ENCODE data around the gene FLOT2.
A peak's percentile ranks its signal among the peaks of the same experiment; 100 is the strongest.
"Not testable (repeated sequence)": the region's sequence is repeated elsewhere in the genome, so short reads cannot be mapped to it uniquely, and the experiment has no call there.

The FLOT2 gene

GRCh38 chr17:28896491-28896883 is 1.0 kb downstream of the FLOT2 start:
- H3K4me3 ChIP-seq (replicated peaks; ENCODE audit: low read depth, low read length), result peak overlapping the region; percentile 83
- H3K27me3 ChIP-seq (replicated peaks; ENCODE audit: control insufficient read depth, insufficient read depth, low read length), result no peaks in the 10 kb centered on the region
- no peak for DNase-seq (ENCODE audit: extremely low read depth, insufficient read length)
- TF ChIP-seq CTCF (IDR thresholded peaks at IDR 0.05; ENCODE audit: insufficient read depth, low read length, poor library complexity, severe bottlenecking), result no peak
- no peaks in the 10 kb centered on the region for H3K36me3 ChIP-seq (ENCODE audit: control insufficient read depth, insufficient read depth, low read length)

DNA sequence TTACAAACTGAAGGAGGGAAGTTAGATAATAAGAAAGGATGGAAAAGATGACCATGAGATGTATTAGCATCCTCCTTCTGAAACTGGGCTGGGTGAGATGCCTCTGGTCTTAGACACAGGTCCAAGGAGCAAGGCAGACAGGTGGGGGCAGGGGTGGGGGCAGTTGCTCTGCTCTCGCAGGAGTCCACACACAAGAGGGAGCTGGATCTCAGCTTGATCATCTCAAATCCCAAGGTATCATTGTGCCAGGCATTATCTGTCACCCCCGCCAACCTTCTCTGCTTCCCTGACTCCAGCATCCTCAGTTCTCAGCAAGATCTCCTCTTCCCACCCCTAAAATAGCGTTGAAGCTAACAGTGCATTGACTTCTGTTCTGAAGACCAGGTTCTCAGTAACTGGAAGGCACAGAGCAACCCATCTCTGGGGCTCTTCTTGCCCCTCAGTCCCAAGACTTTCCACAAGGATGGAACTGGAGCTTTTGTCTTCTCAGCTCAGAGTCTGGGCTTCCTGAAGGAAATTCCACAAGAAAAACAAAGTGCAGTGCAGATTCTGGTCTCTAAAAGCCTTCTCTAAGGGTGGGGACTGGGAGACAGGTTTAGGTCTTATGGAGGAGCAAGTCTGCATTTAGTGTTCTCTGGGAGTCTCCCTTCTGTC is 1.6 kb downstream of the FLOT2 start:
- no peaks in the 10 kb centered on the region for H3K36me3 ChIP-seq (ENCODE audit: control insufficient read depth, insufficient read depth, low read length)

GRCh38 chr17:28893248-28894183 is 4.0 kb downstream of the FLOT2 start:
- not testable (repeated sequence) for H3K27me3 ChIP-seq (replicated peaks; ENCODE audit: control insufficient read depth, insufficient read depth, low read length); H3K36me3 ChIP-seq (ENCODE audit: control insufficient read depth, insufficient read depth, low read length)
- DNase-seq (ENCODE audit: extremely low read depth, insufficient read length), result peak; percentile 62
- H3K4me3 ChIP-seq (replicated peaks; ENCODE audit: low read depth, low read length), result peak overlapping the region; percentile 31

More for the DNA sequence above, 1.6 kb downstream of the FLOT2 start:
- H3K4me3 ChIP-seq (replicated peaks; ENCODE audit: low read depth, low read length), result peak overlapping the region; percentile 83
- H3K27me3 ChIP-seq (replicated peaks; ENCODE audit: control insufficient read depth, insufficient read depth, low read length), result no peaks in the 10 kb centered on the region
- no peak for DNase-seq (ENCODE audit: extremely low read depth, insufficient read length)
- no peak for TF ChIP-seq CTCF (IDR thresholded peaks at IDR 0.05; ENCODE audit: insufficient read depth, low read length, poor library complexity, severe bottlenecking)

- no peaks in the 10 kb centered on the region for H3K27me3 ChIP-seq (replicated peaks; ENCODE audit: control insufficient read depth, insufficient read depth, low read length)
- no peak overlapping the region for H3K4me3 ChIP-seq (replicated peaks; ENCODE audit: low read depth, low read length)
- peak; percentile 71 for DNase-seq (ENCODE audit: extremely low read depth, insufficient read length)
- H3K36me3 ChIP-seq (ENCODE audit: control insufficient read depth, insufficient read depth, low read length), result no peaks in the 10 kb centered on the region
- TF ChIP-seq CTCF (IDR thresholded peaks at IDR 0.05; ENCODE audit: insufficient read depth, low read length, poor library complexity, severe bottlenecking), result no peak
Observed at GRCh38 chr17:28892024-28892423, 5.5 kb downstream of the FLOT2 start.

GRCh38 chr17:28891201-28891600 is 6.3 kb downstream of the FLOT2 start:
- no peak for TF ChIP-seq CTCF (IDR thresholded peaks at IDR 0.05; ENCODE audit: insufficient read depth, low read length, poor library complexity, severe bottlenecking)
- Histone ChIP-seq H3K36me3 (ENCODE audit: control insufficient read depth, insufficient read depth, low read length) (no peaks in the 10 kb centered on the region; the same call in 1 of the 2 replicates), H3K27me3 (replicated peaks; ENCODE audit: control insufficient read depth, insufficient read depth, low read length) (no peaks in the 10 kb centered on the region), H3K4me3 (replicated peaks; ENCODE audit: low read depth, low read length) (no peak overlapping the region)
- no peak for DNase-seq (ENCODE audit: extremely low read depth, insufficient read length)

GRCh38 chr17:28889996-28890395 is 7.5 kb downstream of the FLOT2 start:
- no peak for DNase-seq (ENCODE audit: extremely low read depth, insufficient read length)

More at GRCh38 chr17:28889996-28890395, 7.5 kb downstream of the FLOT2 start:
- no peak for TF ChIP-seq CTCF (IDR thresholded peaks at IDR 0.05; ENCODE audit: insufficient read depth, low read length, poor library complexity, severe bottlenecking)
- H3K36me3 ChIP-seq (ENCODE audit: control insufficient read depth, insufficient read depth, low read length), result no peaks in the 10 kb centered on the region; the same call in none of the 2 replicates
- H3K27me3 ChIP-seq (replicated peaks; ENCODE audit: control insufficient read depth, insufficient read depth, low read length), result no peaks in the 10 kb centered on the region
- no peak overlapping the region for H3K4me3 ChIP-seq (replicated peaks; ENCODE audit: low read depth, low read length)
